ENCODE data around the gene RAPGEF5.

- no peak for TF ChIP-seq EZH2 (IDR thresholded peaks at IDR 0.05)
- no peak for TF ChIP-seq POLR2AphosphoS5 (IDR thresholded peaks at IDR 0.05; ENCODE audit: borderline replicate concordance, low read depth, low read length)
- TF ChIP-seq FOXP2 (optimal IDR thresholded peaks at IDR 0.05; ENCODE audit: control extremely low read depth, extremely low read length, insufficient read depth) = no peak
Measured at GRCh38 chr7:22140578-22140977, 216.4 kb downstream of the RAPGEF5 start.
